HG02588 (cell line): ENCODE data around the gene PCSK9.

Experiments
- ATAC-seq: cut with Tn5 transposase; IDR thresholded peaks from one replicate; pipeline ENCODE4 v1.9.1; 2021; ENCODE audit warnings: mild to moderate bottlenecking, moderate library complexity; ENCODE audit not compliant: unreplicated experiment

PCSK9 gene

DNA sequence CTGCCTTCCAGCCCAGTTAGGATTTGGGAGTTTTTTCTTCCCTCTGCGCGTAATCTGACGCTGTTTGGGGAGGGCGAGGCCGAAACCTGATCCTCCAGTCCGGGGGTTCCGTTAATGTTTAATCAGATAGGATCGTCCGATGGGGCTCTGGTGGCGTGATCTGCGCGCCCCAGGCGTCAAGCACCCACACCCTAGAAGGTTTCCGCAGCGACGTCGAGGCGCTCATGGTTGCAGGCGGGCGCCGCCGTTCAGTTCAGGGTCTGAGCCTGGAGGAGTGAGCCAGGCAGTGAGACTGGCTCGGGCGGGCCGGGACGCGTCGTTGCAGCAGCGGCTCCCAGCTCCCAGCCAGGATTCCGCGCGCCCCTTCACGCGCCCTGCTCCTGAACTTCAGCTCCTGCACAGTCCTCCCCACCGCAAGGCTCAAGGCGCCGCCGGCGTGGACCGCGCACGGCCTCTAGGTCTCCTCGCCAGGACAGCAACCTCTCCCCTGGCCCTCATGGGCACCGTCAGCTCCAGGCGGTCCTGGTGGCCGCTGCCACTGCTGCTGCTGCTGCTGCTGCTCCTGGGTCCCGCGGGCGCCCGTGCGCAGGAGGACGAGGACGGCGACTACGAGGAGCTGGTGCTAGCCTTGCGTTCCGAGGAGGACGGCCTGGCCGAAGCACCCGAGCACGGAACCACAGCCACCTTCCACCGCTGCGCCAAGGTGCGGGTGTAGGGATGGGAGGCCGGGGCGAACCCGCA is at the start of gene PCSK9:
Gene PCSK9, plus strand, starts transcription at position 207 of the 741 bp plus-strand sequence. Its CDS starts 290 bp downstream, at position 497.
- no peak for ATAC-seq

- no peak for ATAC-seq
Measured at GRCh38 chr1:54989968-54990810, 49.2 kb upstream of the PCSK9 start.

GRCh38 chr1:54990916-54991315 is 48.4 kb upstream of the PCSK9 start:
- no peak for ATAC-seq

- ATAC-seq: no peak
Measured at GRCh38 chr1:54991939-54992338, 47.4 kb upstream of the PCSK9 start.

DNA sequence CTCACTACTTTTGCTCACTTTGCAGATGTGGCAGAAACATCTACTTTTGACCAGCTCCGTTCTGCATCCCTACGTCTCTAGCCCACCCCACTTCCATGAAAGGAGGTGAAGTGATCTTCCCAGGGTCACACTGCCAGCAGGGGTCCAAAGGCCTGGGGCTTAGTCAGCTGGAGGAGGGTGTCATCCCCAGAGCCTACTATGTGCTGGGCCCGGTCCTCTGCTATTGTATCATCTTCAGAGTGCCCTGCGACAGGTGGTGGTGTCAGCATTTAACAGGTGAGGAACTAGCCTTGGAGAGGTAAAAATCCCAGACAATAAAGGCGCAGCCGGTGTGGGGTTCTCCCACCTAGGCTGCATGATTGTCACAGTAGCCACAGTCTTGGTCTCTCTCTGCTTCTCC is 46.2 kb upstream of the PCSK9 start:
- ATAC-seq: no peak

- ATAC-seq: no peak
Measured at GRCh38 chr1:54994355-54994990, 44.9 kb upstream of the PCSK9 start.

GRCh38 chr1:54995013-54995760 is 44.2 kb upstream of the PCSK9 start:
- ATAC-seq: no peak

DNA sequence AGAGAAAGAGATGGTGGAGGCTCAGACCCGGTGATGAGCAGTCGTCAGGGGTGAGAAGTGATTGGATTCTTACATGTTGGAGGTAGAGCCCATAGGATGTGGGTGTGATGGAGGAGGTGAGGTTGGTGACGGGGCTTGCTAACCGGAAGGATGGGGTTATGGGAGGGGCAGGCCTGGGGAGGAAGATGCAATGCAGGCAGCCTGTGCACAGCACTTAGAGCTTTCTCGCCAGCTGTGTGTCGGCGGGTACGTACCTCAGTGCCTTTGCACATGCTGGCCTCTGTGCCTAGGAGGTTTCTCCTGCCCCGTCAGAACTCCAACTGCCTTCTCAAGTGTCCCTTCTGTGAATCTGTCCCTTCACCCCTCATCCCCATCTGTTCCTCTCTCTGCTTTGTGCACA is 43.5 kb upstream of the PCSK9 start:
- ATAC-seq: no peak

GRCh38 chr1:54996359-54996868 is 42.9 kb upstream of the PCSK9 start:
- no peak for ATAC-seq

- no peak for ATAC-seq
Measured at GRCh38 chr1:54996869-54997710, 42.3 kb upstream of the PCSK9 start.

- no peak for ATAC-seq
Measured at GRCh38 chr1:54997711-54997986, 41.7 kb upstream of the PCSK9 start.

DNA sequence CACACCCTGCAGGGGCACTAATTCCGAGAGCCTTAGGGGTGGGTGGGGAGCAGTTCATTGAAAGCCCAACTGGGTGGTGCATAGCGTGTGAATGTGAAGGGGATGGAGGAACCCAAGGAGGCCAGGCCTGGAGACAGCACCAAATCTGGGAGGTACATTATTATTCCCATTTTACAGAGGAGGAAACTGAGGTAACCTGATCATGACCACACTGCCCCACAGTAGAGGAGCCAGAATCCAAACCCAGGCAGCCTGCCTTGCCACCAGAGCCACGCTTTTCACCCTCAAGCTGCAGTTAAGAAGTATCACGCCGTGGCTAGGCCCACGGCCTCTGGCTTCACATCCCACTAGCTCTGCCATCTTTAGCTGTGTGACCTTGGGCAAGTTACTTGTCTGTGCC is 41.2 kb upstream of the PCSK9 start:
- no peak for ATAC-seq

GRCh38 chr1:54998677-54999076 is 40.7 kb upstream of the PCSK9 start, which contains the start of gene BSND:
TSS of gene BSND (plus strand) at chr1:54998933. CDS start at chr1:54999187, 254 bp downstream.
- no peak for ATAC-seq

- no peak for ATAC-seq
Measured at GRCh38 chr1:55000110-55001085, 39.0 kb upstream of the PCSK9 start.

DNA sequence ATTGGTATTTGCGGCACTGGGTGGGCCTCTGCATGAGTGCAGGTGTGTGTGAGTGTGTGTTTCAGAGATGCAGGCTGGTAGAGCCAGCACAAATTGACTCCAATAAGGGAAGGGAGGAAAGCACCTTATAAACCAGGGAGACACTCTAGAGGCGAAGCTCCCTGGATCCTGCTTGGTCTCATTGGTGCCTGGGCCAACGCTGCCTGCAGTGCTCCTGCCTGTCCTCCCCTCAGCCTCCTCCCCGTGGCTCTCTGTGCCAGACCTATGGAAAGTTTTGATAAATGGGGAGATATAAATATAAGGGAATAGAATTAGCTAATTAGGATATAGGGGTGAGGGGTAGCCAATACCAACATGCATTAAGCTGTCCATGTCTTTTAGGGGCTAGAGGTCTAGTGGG is 38.0 kb upstream of the PCSK9 start:
- ATAC-seq: no peak

GRCh38 chr1:55002686-55003085 is 36.7 kb upstream of the PCSK9 start:
- ATAC-seq: no peak

GRCh38 chr1:55005351-55006140 is 33.8 kb upstream of the PCSK9 start:
- no peak for ATAC-seq

GRCh38 chr1:55006931-55007330 is 32.4 kb upstream of the PCSK9 start:
- no peak for ATAC-seq
